Neural progenitor cell (in vitro differentiated cells): ENCODE measurements around the gene TBC1D13. TPM values are rescaled to one million over a fixed set of nuclear protein-coding genes. Genes with fewer than 3 reads are reported as not detected.
"Not testable (repeated sequence)": the region's sequence is repeated elsewhere in the genome, so short reads cannot be mapped to it uniquely, and the experiment has no call there.

Experiments
- DNase-seq: peaks from one replicate; pipeline ENCODE4 v3.0.0-alpha.2; 2016; ENCODE audit warnings: low spot score
- H2AFZ ChIP-seq: fragments of 200-600 bp; sonication (generic); replicated peaks from 2 replicates; pipeline ENCODE4 v1.6.1; 2016; ENCODE audit warnings: antibody characterized with exemption
- H3F3A ChIP-seq: fragments of 200-600 bp; sonication (generic); 2 replicates; pipeline ENCODE4 v1.6.1; 2016; ENCODE audit warnings: antibody characterized with exemption, low read depth
- H3K27ac ChIP-seq: fragments of 200-600 bp; sonication (generic); 2 replicates; pipeline ENCODE4 v1.5.1; 2016; ENCODE audit warnings: mild to moderate bottlenecking
- H3K27me3 ChIP-seq: fragments of 200-600 bp; sonication (generic); 2 replicates; pipeline ENCODE4 v1.6.1; 2016; ENCODE audit warnings: mild to moderate bottlenecking, moderate library complexity
- H3K36me3 ChIP-seq: fragments of 200-600 bp; sonication (generic); 2 replicates; pipeline ENCODE4 v1.5.1; 2016
- H3K4me1 ChIP-seq: fragments of 200-600 bp; sonication (generic); 2 replicates; pipeline ENCODE4 v1.6.1; 2016; ENCODE audit warnings: mixed run types
- H3K4me2 ChIP-seq: fragments of 200-600 bp; sonication (generic); 2 replicates; pipeline ENCODE4 v1.6.1; 2016
- H3K4me3 ChIP-seq: fragments of 200-600 bp; sonication (generic); 2 replicates; pipeline ENCODE4 v1.5.1; 2016
- H3K79me2 ChIP-seq: fragments of 200-600 bp; sonication (generic); 2 replicates; pipeline ENCODE4 v1.6.1; 2016; ENCODE audit warnings: low read depth
- H3K9ac ChIP-seq: fragments of 200-600 bp; sonication (generic); 2 replicates; pipeline ENCODE4 v1.6.1; 2016
- H3K9me3 ChIP-seq: fragments of 200-600 bp; sonication (generic); 2 replicates; pipeline ENCODE4 v1.5.1; 2016; ENCODE audit warnings: low read depth
- H4K20me1 ChIP-seq: fragments of 200-600 bp; sonication (generic); 2 replicates; pipeline ENCODE4 v1.6.1; 2016; ENCODE audit warnings: low read depth
- H3K27ac Mint-ChIP-seq: 3 replicates; pipeline ENCODE4 v1.8.0; 2021; ENCODE audit warnings: mixed read lengths
- H3K27me3 Mint-ChIP-seq: 2 replicates; pipeline ENCODE4 v1.8.0; 2022; ENCODE audit warnings: low read depth, mild to moderate bottlenecking, inconsistent platforms, moderate library complexity, mixed read lengths; ENCODE audit not compliant: insufficient read depth
- H3K36me3 Mint-ChIP-seq: 3 replicates; pipeline ENCODE4 v1.8.0; 2021; ENCODE audit warnings: mixed read lengths
- H3K4me1 Mint-ChIP-seq: 3 replicates; pipeline ENCODE4 v1.8.0; 2021; ENCODE audit warnings: mixed read lengths
- H3K4me3 Mint-ChIP-seq: 3 replicates; pipeline ENCODE4 v1.8.0; 2021; ENCODE audit warnings: mild to moderate bottlenecking, moderate library complexity, mixed read lengths
- H3K9me3 Mint-ChIP-seq: 3 replicates; pipeline ENCODE4 v1.8.0; 2020; ENCODE audit warnings: mixed read lengths
- CTCF ChIP-seq: fragments of 200-600 bp; sonication (generic); IDR thresholded peaks from 2 replicates; pipeline ENCODE4 v1.5.1; 2017; ENCODE audit warnings: antibody characterized with exemption, mild to moderate bottlenecking
- EZH2 ChIP-seq: fragments of 200-600 bp; sonication (generic); IDR thresholded peaks from 2 replicates; pipeline ENCODE4 v1.6.1; 2017; ENCODE audit warnings: antibody characterized with exemption, mild to moderate bottlenecking, moderate library complexity
- EZH2phosphoT487 ChIP-seq: fragments of 200-600 bp; sonication (generic); IDR thresholded peaks from 2 replicates; pipeline ENCODE4 v1.6.1; 2017; ENCODE audit warnings: antibody characterized with exemption
- total RNA-seq: library from RNA; depleted of rRNA; stranded (reverse); fragments of >200 nt; gene quantifications from 2 replicates; pipeline ENCODE4 v1.2.3, GENCODE V29; 2015; ENCODE audit warnings: low replicate concordance

Gene TBC1D13
- total RNA-seq, 1 donor from 2014 or later = 19.0 TPM

GRCh38 chr9:128845186-128845931 lies 58.3 kb downstream of the TBC1D13 start:
- Mint-ChIP-seq H3K4me3 (no peak overlapping the region), H3K27ac (no peak overlapping the region), H3K9me3 (peaks cover 15% of the 10 kb centered on the region), H3K27me3 (peaks cover 5% of the 10 kb centered on the region), H3K4me1 (no peaks in the 10 kb centered on the region), H3K36me3 (peaks cover 8% of the 10 kb centered on the region)
- H2AFZ ChIP-seq = no peak overlapping the region
- H3K36me3 ChIP-seq = no peaks in the 10 kb centered on the region
- DNase-seq = peak; percentile 12
- no peaks in the 10 kb centered on the region for H3F3A ChIP-seq
- H3K4me1 ChIP-seq = no peaks in the 10 kb centered on the region
- H3K4me2 ChIP-seq = no peak overlapping the region
- no peak overlapping the region for H3K9ac ChIP-seq
- H3K9me3 ChIP-seq = no peaks in the 10 kb centered on the region
- H3K79me2 ChIP-seq = no peaks in the 10 kb centered on the region
- H4K20me1 ChIP-seq = no peaks in the 10 kb centered on the region
- no peak overlapping the region for H3K4me3 ChIP-seq
- TF ChIP-seq EZH2phosphoT487 (no peak), CTCF (peak; percentile 9), EZH2 (no peak)
- H3K27me3 ChIP-seq = no peaks in the 10 kb centered on the region
- H3K27ac ChIP-seq = peak overlapping the region; percentile 20

- Histone ChIP-seq H2AFZ (no peak overlapping the region), H3K9ac (no peak overlapping the region), H3F3A (no peaks in the 10 kb centered on the region), H3K4me1 (no peaks in the 10 kb centered on the region), H3K27ac (no peak overlapping the region), H3K79me2 (no peaks in the 10 kb centered on the region), H3K36me3 (no peaks in the 10 kb centered on the region), H3K9me3 (no peaks in the 10 kb centered on the region), H3K4me3 (no peak overlapping the region), H3K27me3 (no peaks in the 10 kb centered on the region), H4K20me1 (no peaks in the 10 kb centered on the region), H3K4me2 (no peak overlapping the region)
- no peaks in the 10 kb centered on the region for H3K4me1 Mint-ChIP-seq
- no peak overlapping the region for H3K27ac Mint-ChIP-seq
- peaks cover 5% of the 10 kb centered on the region for H3K27me3 Mint-ChIP-seq
- TF ChIP-seq EZH2phosphoT487 (no peak), CTCF (no peak), EZH2 (no peak)
- no peak for DNase-seq
- no peak overlapping the region for H3K4me3 Mint-ChIP-seq
- H3K9me3 Mint-ChIP-seq = peaks cover 27% of the 10 kb centered on the region
- H3K36me3 Mint-ChIP-seq = peaks cover 18% of the 10 kb centered on the region
Measured at GRCh38 chr9:128846680-128847030, 59.6 kb downstream of the TBC1D13 start.

- Histone ChIP-seq H3K9ac (no peak overlapping the region), H3K36me3 (no peaks in the 10 kb centered on the region), H3K27me3 (no peaks in the 10 kb centered on the region), H2AFZ (no peak overlapping the region), H3F3A (no peaks in the 10 kb centered on the region), H3K9me3 (no peaks in the 10 kb centered on the region), H3K4me2 (no peak overlapping the region), H3K4me1 (no peaks in the 10 kb centered on the region), H3K4me3 (no peak overlapping the region), H3K27ac (no peak overlapping the region), H4K20me1 (no peaks in the 10 kb centered on the region), H3K79me2 (no peaks in the 10 kb centered on the region)
- Mint-ChIP-seq H3K4me3 (no peak overlapping the region), H3K4me1 (no peaks in the 10 kb centered on the region), H3K27me3 (peaks cover 5% of the 10 kb centered on the region), H3K9me3 (peaks cover 27% of the 10 kb centered on the region), H3K27ac (no peak overlapping the region), H3K36me3 (peaks cover 18% of the 10 kb centered on the region)
- TF ChIP-seq EZH2phosphoT487 (no peak), EZH2 (no peak), CTCF (no peak)
- no peak for DNase-seq
Measured at GRCh38 chr9:128847803-128848202, 60.8 kb downstream of the TBC1D13 start.

- H3F3A ChIP-seq, H3K4me3 Mint-ChIP-seq, H3K27me3 ChIP-seq, H3K4me3 ChIP-seq, H3K79me2 ChIP-seq, H3K27ac ChIP-seq, H3K4me1 ChIP-seq, H3K27ac Mint-ChIP-seq, H3K9ac ChIP-seq, H2AFZ ChIP-seq, H3K9me3 ChIP-seq, DNase-seq, H4K20me1 ChIP-seq, H3K4me1 Mint-ChIP-seq, H3K36me3 ChIP-seq, H3K4me2 ChIP-seq, H3K27me3 Mint-ChIP-seq: not testable (repeated sequence)
- Mint-ChIP-seq H3K9me3 (peaks cover 27% of the 10 kb centered on the region), H3K36me3 (peaks cover 18% of the 10 kb centered on the region)
Measured at GRCh38 chr9:128851024-128851423, 64.0 kb downstream of the TBC1D13 start.
